ENCODE results near the gene ATXN1.

Gene ATXN1

DNA sequence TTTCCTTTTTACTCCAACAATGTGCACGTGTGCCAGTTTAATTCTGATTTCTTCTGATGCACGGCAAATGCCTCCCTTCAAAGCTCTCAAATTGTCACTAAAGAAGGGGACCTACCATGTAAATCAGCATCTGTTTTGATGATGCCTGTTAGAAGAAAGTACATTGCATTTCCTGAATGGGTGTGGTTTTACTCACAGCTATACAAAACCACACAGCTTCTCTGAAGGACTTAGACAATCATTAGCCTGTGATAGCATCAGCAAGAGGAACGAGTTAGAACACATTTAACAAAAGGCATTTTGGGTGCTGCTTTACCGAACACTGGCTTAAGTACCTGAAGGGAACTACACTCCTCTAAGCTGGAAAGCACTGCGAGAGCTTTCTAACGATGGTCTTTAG, 109.4 kb downstream of the ATXN1 start:
- TF ChIP-seq CTCF (IDR thresholded peaks at IDR 0.05; ENCODE audit: low read depth, low read length, poor library complexity, severe bottlenecking) = no peak
- no peak for TF ChIP-seq EZH2phosphoT487 (IDR thresholded peaks at IDR 0.05; ENCODE audit: borderline replicate concordance, low read length)
- H3F3A ChIP-seq (ENCODE audit: control insufficient read depth, insufficient read depth) = no peaks in the 10 kb centered on the region
- H3K36me3 ChIP-seq (ENCODE audit: control insufficient read depth, low read length) = no peaks in the 10 kb centered on the region
- H3K27ac ChIP-seq (ENCODE audit: low read depth, low read length) = no peak overlapping the region
- no peak overlapping the region for H3K4me2 ChIP-seq (ENCODE audit: low read length)
- no peaks in the 10 kb centered on the region for H3K9me2 ChIP-seq (replicated peaks; ENCODE audit: control insufficient read depth, low read length)
- no peaks in the 10 kb centered on the region for H4K20me1 ChIP-seq (ENCODE audit: control insufficient read depth, insufficient read depth, low read depth, low read length)
- no peaks in the 10 kb centered on the region for H3K4me1 ChIP-seq (ENCODE audit: control insufficient read depth, low read length)
- H3K9me3 ChIP-seq (ENCODE audit: control insufficient read depth, insufficient read depth, low read length) = no peaks in the 10 kb centered on the region
- H3K4me3 ChIP-seq (ENCODE audit: low read length) = no peak overlapping the region
- no peaks in the 10 kb centered on the region for H3K79me2 ChIP-seq (ENCODE audit: control insufficient read depth, low read length)
- no peaks in the 10 kb centered on the region for H3K27me3 ChIP-seq (ENCODE audit: control insufficient read depth, low read length)

DNA sequence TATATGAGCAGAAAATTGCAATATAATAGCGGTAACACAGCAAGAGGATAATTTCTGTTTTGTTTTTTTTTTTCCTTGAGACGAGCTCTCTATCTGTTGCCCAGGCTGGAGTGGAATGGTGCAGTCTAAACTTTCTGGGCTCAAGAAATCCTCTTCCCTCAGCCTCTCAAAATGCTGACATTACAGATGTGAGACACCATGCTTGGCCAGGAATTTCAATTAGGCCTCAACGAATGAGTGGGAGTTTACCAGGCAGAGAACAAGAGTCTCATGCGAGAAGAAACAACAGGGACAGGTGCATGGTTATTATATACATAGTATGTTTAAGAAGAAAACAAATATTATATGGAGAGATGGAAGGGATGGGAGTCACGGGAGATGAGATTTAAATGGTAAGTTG, 111.4 kb downstream of the ATXN1 start:
- no peaks in the 10 kb centered on the region for H3K36me3 ChIP-seq (ENCODE audit: control insufficient read depth, low read length)
- H3K79me2 ChIP-seq (ENCODE audit: control insufficient read depth, low read length) = no peaks in the 10 kb centered on the region
- H3K27ac ChIP-seq (ENCODE audit: low read depth, low read length) = no peak overlapping the region
- no peaks in the 10 kb centered on the region for H3K4me1 ChIP-seq (ENCODE audit: control insufficient read depth, low read length)
- H3K4me3 ChIP-seq (ENCODE audit: low read length) = no peak overlapping the region
- H3K27me3 ChIP-seq (ENCODE audit: control insufficient read depth, low read length) = no peaks in the 10 kb centered on the region
- H4K20me1 ChIP-seq (ENCODE audit: control insufficient read depth, insufficient read depth, low read depth, low read length) = no peaks in the 10 kb centered on the region
- H3K9me2 ChIP-seq (replicated peaks; ENCODE audit: control insufficient read depth, low read length) = no peaks in the 10 kb centered on the region
- no peak overlapping the region for H3K4me2 ChIP-seq (ENCODE audit: low read length)
- H3F3A ChIP-seq (ENCODE audit: control insufficient read depth, insufficient read depth) = no peaks in the 10 kb centered on the region
- TF ChIP-seq EZH2phosphoT487 (IDR thresholded peaks at IDR 0.05; ENCODE audit: borderline replicate concordance, low read length) (no peak), CTCF (IDR thresholded peaks at IDR 0.05; ENCODE audit: low read depth, low read length, poor library complexity, severe bottlenecking) (no peak)
- no peaks in the 10 kb centered on the region for H3K9me3 ChIP-seq (ENCODE audit: control insufficient read depth, insufficient read depth, low read length)

DNA sequence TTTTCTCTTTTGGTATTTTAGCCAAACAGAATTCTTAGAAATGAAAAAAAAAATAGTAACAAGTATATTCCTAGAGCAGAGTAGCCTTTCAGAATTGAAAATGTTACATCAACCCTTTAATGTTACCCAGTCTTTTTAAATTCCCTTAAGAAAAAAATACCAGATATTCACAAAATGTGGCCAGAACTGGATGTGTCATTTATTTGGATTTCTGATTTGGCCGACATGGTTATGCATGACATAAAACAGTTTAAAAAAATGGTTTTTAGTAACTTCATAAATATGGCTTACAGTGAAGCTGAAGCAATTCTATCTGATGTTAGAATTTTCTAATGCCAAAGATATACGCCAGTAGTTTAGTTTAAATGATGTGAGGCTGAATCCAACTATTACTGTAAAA, 112.0 kb downstream of the ATXN1 start:
- Histone ChIP-seq H3K36me3 (ENCODE audit: control insufficient read depth, low read length) (no peaks in the 10 kb centered on the region), H3K4me3 (ENCODE audit: low read length) (no peak overlapping the region), H3K27me3 (ENCODE audit: control insufficient read depth, low read length) (no peaks in the 10 kb centered on the region), H3K4me2 (ENCODE audit: low read length) (no peak overlapping the region), H3K9me3 (ENCODE audit: control insufficient read depth, insufficient read depth, low read length) (no peaks in the 10 kb centered on the region), H4K20me1 (ENCODE audit: control insufficient read depth, insufficient read depth, low read depth, low read length) (no peaks in the 10 kb centered on the region), H3K4me1 (ENCODE audit: control insufficient read depth, low read length) (no peaks in the 10 kb centered on the region), H3K9me2 (replicated peaks; ENCODE audit: control insufficient read depth, low read length) (no peaks in the 10 kb centered on the region), H3F3A (ENCODE audit: control insufficient read depth, insufficient read depth) (no peaks in the 10 kb centered on the region), H3K79me2 (ENCODE audit: control insufficient read depth, low read length) (no peaks in the 10 kb centered on the region), H3K27ac (ENCODE audit: low read depth, low read length) (no peak overlapping the region)
- TF ChIP-seq CTCF (IDR thresholded peaks at IDR 0.05; ENCODE audit: low read depth, low read length, poor library complexity, severe bottlenecking) (no peak), EZH2phosphoT487 (IDR thresholded peaks at IDR 0.05; ENCODE audit: borderline replicate concordance, low read length) (no peak)

DNA sequence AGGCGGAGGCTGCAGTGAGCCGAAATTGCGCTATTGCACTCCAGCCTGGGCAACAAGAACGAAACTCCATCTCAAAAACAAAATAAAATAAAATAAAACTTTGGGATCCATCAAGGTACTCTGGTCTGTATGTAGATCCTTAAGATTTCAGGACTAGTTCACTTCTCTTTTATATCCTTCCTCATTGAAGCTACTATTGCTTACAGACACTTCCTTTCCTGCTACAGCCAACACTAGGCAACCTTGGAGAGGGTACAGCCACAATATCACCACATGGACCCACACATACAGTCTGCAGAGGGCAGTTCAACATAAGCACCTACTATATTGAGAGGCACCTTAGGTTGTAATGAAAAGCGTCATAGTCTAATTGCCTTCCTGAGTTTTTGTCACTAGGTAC, 113.3 kb downstream of the ATXN1 start:
- Histone ChIP-seq H3K4me1 (ENCODE audit: control insufficient read depth, low read length) (no peaks in the 10 kb centered on the region), H3K79me2 (ENCODE audit: control insufficient read depth, low read length) (no peaks in the 10 kb centered on the region), H3F3A (ENCODE audit: control insufficient read depth, insufficient read depth) (no peaks in the 10 kb centered on the region), H3K4me2 (ENCODE audit: low read length) (no peak overlapping the region), H3K4me3 (ENCODE audit: low read length) (no peak overlapping the region), H3K9me3 (ENCODE audit: control insufficient read depth, insufficient read depth, low read length) (no peaks in the 10 kb centered on the region), H3K36me3 (ENCODE audit: control insufficient read depth, low read length) (no peaks in the 10 kb centered on the region), H3K27ac (ENCODE audit: low read depth, low read length) (no peak overlapping the region), H3K9me2 (replicated peaks; ENCODE audit: control insufficient read depth, low read length) (no peaks in the 10 kb centered on the region), H4K20me1 (ENCODE audit: control insufficient read depth, insufficient read depth, low read depth, low read length) (no peaks in the 10 kb centered on the region), H3K27me3 (ENCODE audit: control insufficient read depth, low read length) (no peaks in the 10 kb centered on the region)
- TF ChIP-seq EZH2phosphoT487 (IDR thresholded peaks at IDR 0.05; ENCODE audit: borderline replicate concordance, low read length) (no peak), CTCF (IDR thresholded peaks at IDR 0.05; ENCODE audit: low read depth, low read length, poor library complexity, severe bottlenecking) (no peak)
